ENCODE data around the gene CTNNBL1.

Gene CTNNBL1

GRCh38 chr20:37688093-37688492 is 5.7 kb upstream of the CTNNBL1 start:
- peaks cover 0 to 4% (median 0%) of the 10 kb centered on the region in 10 experiments; a peak in 1 of 20 replicates for H3K4me1 ChIP-seq
- no peak overlapping the region for H3K4me2 ChIP-seq
- H3K9me3 ChIP-seq (replicated peaks in 1 of 11) = no peaks in the 10 kb centered on the region
- no peaks in the 10 kb centered on the region for H4K20me1 ChIP-seq
- H3K27me3 ChIP-seq = no peaks in the 10 kb centered on the region
- TF ChIP-seq Cebpa-rat (IDR thresholded peaks at IDR 0.05) = no peak
- H3K36me3 ChIP-seq = no peaks in the 10 kb centered on the region
- no peak overlapping the region for H3K4me3 ChIP-seq
- no peak overlapping the region for H3K9ac ChIP-seq
- H3K27ac ChIP-seq = no peak overlapping the region

- no peak overlapping the region for H3K9ac ChIP-seq
- peaks cover 12 to 21% (median 14%) of the 10 kb centered on the region in 10 experiments for H3K4me1 ChIP-seq
- no peak for TF ChIP-seq Cebpa-rat (IDR thresholded peaks at IDR 0.05)
- no peak overlapping the region for H3K4me3 ChIP-seq
- no peak overlapping the region for H3K4me2 ChIP-seq
- H4K20me1 ChIP-seq = peaks cover 0 to 17% (median 0%) of the 10 kb centered on the region in 11 experiments; a peak in 5 of 22 replicates
- H3K27me3 ChIP-seq = no peaks in the 10 kb centered on the region
- no peak overlapping the region for H3K27ac ChIP-seq
- H3K9me3 ChIP-seq (replicated peaks in 1 of 11) = no peaks in the 10 kb centered on the region
- H3K36me3 ChIP-seq = peaks cover 0 to 4% (median 0%) of the 10 kb centered on the region in 11 experiments; a peak in 1 of 22 replicates
Measured at GRCh38 chr20:37690626-37691369, 3.0 kb upstream of the CTNNBL1 start.

GRCh38 chr20:37692459-37693166 is 1.2 kb upstream of the CTNNBL1 start:
- Histone ChIP-seq H3K9me3 (replicated peaks in 1 of 11) (no peaks in the 10 kb centered on the region), H3K27me3 (no peaks in the 10 kb centered on the region), H3K4me1 (peaks cover 13 to 37% (median 20%) of the 10 kb centered on the region in 10 experiments), H3K4me2 (peak overlapping the region in 1 of 11 experiments; percentile 68; a peak in 1 of 22 replicates), H3K9ac (no peak overlapping the region), H3K4me3 (no peak overlapping the region), H4K20me1 (peaks cover 0 to 34% (median 0%) of the 10 kb centered on the region in 11 experiments; a peak in 6 of 22 replicates), H3K36me3 (peaks cover 0 to 22% (median 8%) of the 10 kb centered on the region in 11 experiments; a peak in 12 of 22 replicates), H3K27ac (no peak overlapping the region)
- TF ChIP-seq Cebpa-rat (IDR thresholded peaks at IDR 0.05) = no peak

GRCh38 chr20:37693242-37693634 is 592 bp upstream of the CTNNBL1 start:
- Histone ChIP-seq H3K27ac (no peak overlapping the region), H4K20me1 (peaks cover 0 to 41% (median 3%) of the 10 kb centered on the region in 11 experiments; a peak in 7 of 22 replicates), H3K27me3 (no peaks in the 10 kb centered on the region), H3K4me3 (peak overlapping the region; percentile 81 to 99 (median 94)), H3K4me1 (peaks cover 13 to 43% (median 20%) of the 10 kb centered on the region in 10 experiments), H3K36me3 (peaks cover 0 to 28% (median 15%) of the 10 kb centered on the region in 11 experiments; a peak in 15 of 22 replicates), H3K4me2 (peak overlapping the region; percentile 61 to 78 (median 68); a peak in 21 of 22 replicates), H3K9me3 (replicated peaks in 1 of 11) (no peaks in the 10 kb centered on the region), H3K9ac (peak overlapping the region in 7 of 11 experiments; percentile 33 to 92 (median 90); a peak in 10 of 22 replicates)
- no peak for TF ChIP-seq Cebpa-rat (IDR thresholded peaks at IDR 0.05)

- Histone ChIP-seq H3K4me2 (peak overlapping the region; percentile 86 to 99 (median 96)), H3K4me1 (peaks cover 13 to 68% (median 20%) of the 10 kb centered on the region in 10 experiments), H4K20me1 (peaks cover 0 to 65% (median 20%) of the 10 kb centered on the region in 11 experiments; a peak in 7 of 22 replicates)
Measured at GRCh38 chr20:37695684-37696342, 2.0 kb downstream of the CTNNBL1 start.

GRCh38 chr20:37697314-37697713 is 3.5 kb downstream of the CTNNBL1 start:
- Histone ChIP-seq H3K4me3 (no peak overlapping the region), H3K27ac (peak overlapping the region in 2 of 11 experiments; percentile 9 to 20; a peak in 2 of 22 replicates), H3K9me3 (replicated peaks in 1 of 11) (peaks cover 0 to 15% (median 0%) of the 10 kb centered on the region in 11 experiments; a peak in 9 of 22 replicates), H3K27me3 (no peaks in the 10 kb centered on the region), H3K4me1 (peaks cover 13 to 83% (median 32%) of the 10 kb centered on the region in 10 experiments), H3K36me3 (peaks cover 2 to 47% (median 26%) of the 10 kb centered on the region in 11 experiments; a peak in 15 of 22 replicates), H4K20me1 (peaks cover 0 to 76% (median 20%) of the 10 kb centered on the region in 11 experiments; a peak in 8 of 22 replicates), H3K4me2 (peak overlapping the region in 4 of 11 experiments; percentile 1 to 37 (median 31); a peak in 4 of 22 replicates), H3K9ac (no peak overlapping the region)
- TF ChIP-seq Cebpa-rat (IDR thresholded peaks at IDR 0.05) = no peak

More at GRCh38 chr20:37695684-37696342, 2.0 kb downstream of the CTNNBL1 start:
- TF ChIP-seq Cebpa-rat (IDR thresholded peaks at IDR 0.05) = no peak
- H3K27me3 ChIP-seq = no peaks in the 10 kb centered on the region
- peak overlapping the region in 1 of 11 experiments; percentile 88; a peak in 1 of 22 replicates for H3K27ac ChIP-seq
- H3K4me3 ChIP-seq = peak overlapping the region in 6 of 10 experiments; percentile 81 to 99 (median 94); a peak in 7 of 20 replicates
- peak overlapping the region in 3 of 11 experiments; percentile 26 to 92 (median 90); a peak in 3 of 22 replicates for H3K9ac ChIP-seq
- H3K9me3 ChIP-seq (replicated peaks in 1 of 11) = peaks cover 0 to 5% (median 0%) of the 10 kb centered on the region in 11 experiments; a peak in 1 of 22 replicates
- peaks cover 2 to 47% (median 21%) of the 10 kb centered on the region in 11 experiments; a peak in 15 of 22 replicates for H3K36me3 ChIP-seq

- H4K20me1 ChIP-seq = peaks cover 0 to 93% (median 20%) of the 10 kb centered on the region in 11 experiments; a peak in 10 of 22 replicates
- peaks cover 0 to 33% (median 12%) of the 10 kb centered on the region in 11 experiments; a peak in 16 of 22 replicates for H3K9me3 ChIP-seq (replicated peaks in 1 of 11)
- no peak overlapping the region for H3K9ac ChIP-seq
- H3K4me1 ChIP-seq = peaks cover 13 to 89% (median 38%) of the 10 kb centered on the region in 10 experiments
- no peaks in the 10 kb centered on the region for H3K27me3 ChIP-seq
- TF ChIP-seq Cebpa-rat (IDR thresholded peaks at IDR 0.05) = no peak
- H3K4me3 ChIP-seq = no peak overlapping the region
- H3K36me3 ChIP-seq = peaks cover 10 to 57% (median 39%) of the 10 kb centered on the region in 11 experiments; a peak in 19 of 22 replicates
- peak overlapping the region in 2 of 11 experiments; percentile 11 to 27; a peak in 1 of 22 replicates for H3K4me2 ChIP-seq
- peak overlapping the region in 4 of 11 experiments; percentile 0 to 81 (median 48); a peak in 6 of 22 replicates for H3K27ac ChIP-seq
Measured at GRCh38 chr20:37699202-37699601, 5.4 kb downstream of the CTNNBL1 start.

GRCh38 chr20:37700301-37700700 is 6.5 kb downstream of the CTNNBL1 start:
- Histone ChIP-seq H3K4me2 (peak overlapping the region in 2 of 11 experiments; percentile 0 to 4; a peak in 1 of 22 replicates), H3K4me1 (peaks cover 5 to 85% (median 30%) of the 10 kb centered on the region in 10 experiments), H4K20me1 (peaks cover 0 to 93% (median 17%) of the 10 kb centered on the region in 11 experiments; a peak in 10 of 22 replicates), H3K36me3 (peaks cover 20 to 68% (median 47%) of the 10 kb centered on the region in 11 experiments; a peak in 21 of 22 replicates), H3K4me3 (no peak overlapping the region), H3K9me3 (replicated peaks in 1 of 11) (peaks cover 10 to 44% (median 22%) of the 10 kb centered on the region in 11 experiments), H3K9ac (no peak overlapping the region; a peak in 1 of 22 replicates), H3K27me3 (no peaks in the 10 kb centered on the region), H3K27ac (peak overlapping the region in 8 of 11 experiments; percentile 51 to 81 (median 70); a peak in 13 of 22 replicates)
- TF ChIP-seq Cebpa-rat (IDR thresholded peaks at IDR 0.05) = no peak
